ENCODE measurements around the gene NR4A2.

DNA sequence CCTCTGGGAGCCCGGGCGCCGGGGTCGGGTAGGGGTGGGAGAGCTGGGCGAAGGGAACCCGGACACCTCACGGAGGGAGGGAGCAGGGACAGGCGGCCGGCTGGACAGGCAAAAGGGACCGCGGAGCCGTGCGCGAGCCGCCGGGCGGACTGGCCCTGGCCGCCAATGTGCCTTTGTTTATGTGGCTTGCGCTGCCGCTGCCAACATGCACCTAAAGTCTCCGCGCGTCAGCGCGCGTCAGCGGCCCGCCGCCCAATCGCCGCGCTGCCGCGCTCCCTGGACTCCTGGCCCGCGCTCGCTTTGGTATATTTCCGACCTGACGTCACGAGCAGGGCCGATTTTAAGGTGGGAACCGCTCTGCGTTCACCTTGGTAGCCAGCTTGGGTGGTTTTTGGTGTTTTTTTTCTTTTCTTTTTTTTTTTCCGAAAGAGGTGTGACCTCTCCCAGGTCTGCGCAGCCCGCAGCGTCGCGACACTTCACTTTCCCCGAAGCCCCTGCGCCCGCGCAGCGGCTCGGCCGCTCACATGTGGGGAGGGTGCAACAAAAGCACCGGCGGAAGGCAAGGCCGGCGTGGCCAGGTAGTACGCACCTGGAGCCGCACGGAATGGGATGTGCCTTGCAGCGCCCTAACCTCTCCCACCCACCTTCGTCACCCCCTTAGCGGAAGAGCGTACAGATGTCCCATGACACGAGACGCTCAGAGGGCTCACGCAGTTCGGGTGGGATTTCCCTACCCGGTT is at the start of gene NR4A2:
- TF ChIP-seq EZH2 (IDR thresholded peaks at IDR 0.05; ENCODE audit: insufficient read depth, poor library complexity, severe bottlenecking) (no peak), EZH2phosphoT487 (IDR thresholded peaks at IDR 0.05; ENCODE audit: insufficient read depth, low read depth) (no peak)
